ENCODE data around the gene LYRM2.

The LYRM2 gene

GRCh38 chr6:89596056-89596455 is 42.5 kb downstream of the LYRM2 start:
- no peak for DNase-seq (ENCODE audit: low read depth in 2 of 2)

GRCh38 chr6:89591745-89592144 is 46.8 kb downstream of the LYRM2 start:
- DNase-seq (ENCODE audit: low read depth in 2 of 2): no peak

GRCh38 chr6:89590133-89590532 is 48.4 kb downstream of the LYRM2 start:
- DNase-seq (ENCODE audit: low read depth in 2 of 2): no peak

GRCh38 chr6:89589297-89590025 is 49.1 kb downstream of the LYRM2 start:
- DNase-seq (ENCODE audit: low read depth in 2 of 2): no peak

- DNase-seq (ENCODE audit: low read depth in 2 of 2): no peak
These were observed 53.4 kb downstream of the LYRM2 start for GRCh38 chr6:89585154-89585553.

- DNase-seq (ENCODE audit: low read depth in 2 of 2): no peak
These were observed 54.0 kb downstream of the LYRM2 start for GRCh38 chr6:89584539-89584938.

GRCh38 chr6:89583559-89583958 is 55.0 kb downstream of the LYRM2 start:
- no peak for DNase-seq (ENCODE audit: low read depth in 2 of 2)

GRCh38 chr6:89582669-89583325 is 55.8 kb downstream of the LYRM2 start:
- DNase-seq (ENCODE audit: low read depth in 2 of 2): no peak

- no peak for DNase-seq (ENCODE audit: low read depth in 2 of 2)
These were observed 56.9 kb downstream of the LYRM2 start for GRCh38 chr6:89581689-89582088.

GRCh38 chr6:89580997-89581666 is 57.4 kb downstream of the LYRM2 start:
- no peak for DNase-seq (ENCODE audit: low read depth in 2 of 2)

- DNase-seq (ENCODE audit: low read depth in 2 of 2): no peak
These were observed 63.0 kb downstream of the LYRM2 start for GRCh38 chr6:89575562-89575960.

- no peak for DNase-seq (ENCODE audit: low read depth in 2 of 2)
These were observed 63.5 kb downstream of the LYRM2 start for GRCh38 chr6:89574910-89575561.

- no peak for DNase-seq (ENCODE audit: low read depth in 2 of 2)
These were observed 70.7 kb downstream of the LYRM2 start for GRCh38 chr6:89567630-89568390.

GRCh38 chr6:89566930-89567629 is 71.5 kb downstream of the LYRM2 start:
- no peak for DNase-seq (ENCODE audit: low read depth in 2 of 2)

GRCh38 chr6:89566008-89566800 is 72.3 kb downstream of the LYRM2 start:
- no peak for DNase-seq (ENCODE audit: low read depth in 2 of 2)

GRCh38 chr6:89564752-89565427 is 73.7 kb downstream of the LYRM2 start:
- no peak for DNase-seq (ENCODE audit: low read depth in 2 of 2)

GRCh38 chr6:89563866-89564265 is 74.7 kb downstream of the LYRM2 start:
- DNase-seq (ENCODE audit: low read depth in 2 of 2): no peak

GRCh38 chr6:89562093-89562973 is 76.2 kb downstream of the LYRM2 start:
- DNase-seq (ENCODE audit: low read depth in 2 of 2): no peak

- DNase-seq (ENCODE audit: low read depth in 2 of 2): no peak
These were observed 79.1 kb downstream of the LYRM2 start for GRCh38 chr6:89559487-89559886.
